CD4-positive, alpha-beta T cell treated with Interleukin-2 at 100 ng/mL for 4 hours (primary cell): ENCODE measurements around the gene SORBS2.

Experiments used
- DNase-seq: peaks from one replicate; pipeline ENCODE4 v3.0.0-alpha.2; 2020; ENCODE audit warnings: low spot score

Gene SORBS2

DNA sequence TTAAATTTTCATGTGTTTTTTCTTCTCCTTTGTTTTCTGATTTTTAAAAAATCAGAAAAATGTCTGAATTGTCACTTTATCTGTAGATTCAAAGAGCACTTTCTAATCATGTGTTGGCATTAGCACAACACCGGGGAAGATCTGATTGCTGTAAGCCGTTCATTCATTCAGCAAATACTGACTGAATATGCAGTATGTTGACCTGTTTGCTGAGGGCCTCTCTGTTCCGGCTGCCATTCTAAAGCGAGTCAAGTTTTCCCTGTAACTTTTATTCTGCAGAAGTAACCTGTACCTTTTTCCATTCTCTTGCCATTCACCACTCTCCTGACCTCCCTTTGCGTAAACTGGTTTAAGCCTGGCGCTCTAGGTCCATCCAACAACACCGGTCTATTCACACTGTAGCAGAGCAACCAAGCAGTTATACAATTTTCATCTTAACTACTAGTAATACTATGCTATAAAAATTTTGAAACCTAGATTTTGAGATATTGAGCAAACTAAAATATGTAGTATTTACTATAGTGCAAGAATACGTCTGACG is 6.7 kb downstream of the SORBS2 start:
- DNase-seq: no peak

DNA sequence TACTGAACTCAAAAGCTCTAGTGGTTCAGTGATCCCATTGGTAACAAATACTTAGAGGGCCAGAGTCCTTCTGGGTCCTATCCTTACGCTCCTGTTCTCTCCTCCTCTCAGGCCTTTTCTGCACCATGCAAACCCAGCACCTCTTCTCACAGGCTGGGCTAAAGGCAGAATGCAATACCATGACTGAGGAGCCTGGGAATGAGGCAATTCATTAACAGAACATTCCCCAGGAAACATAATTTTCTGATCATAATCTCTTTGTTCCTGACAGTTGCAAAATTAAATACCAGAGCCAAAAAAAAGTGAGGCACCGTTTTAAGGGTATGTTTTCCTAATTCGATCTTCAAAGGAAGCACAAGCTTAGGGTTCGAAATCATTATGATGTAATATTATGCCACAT is 9.0 kb downstream of the SORBS2 start:
- no peak for DNase-seq

DNA sequence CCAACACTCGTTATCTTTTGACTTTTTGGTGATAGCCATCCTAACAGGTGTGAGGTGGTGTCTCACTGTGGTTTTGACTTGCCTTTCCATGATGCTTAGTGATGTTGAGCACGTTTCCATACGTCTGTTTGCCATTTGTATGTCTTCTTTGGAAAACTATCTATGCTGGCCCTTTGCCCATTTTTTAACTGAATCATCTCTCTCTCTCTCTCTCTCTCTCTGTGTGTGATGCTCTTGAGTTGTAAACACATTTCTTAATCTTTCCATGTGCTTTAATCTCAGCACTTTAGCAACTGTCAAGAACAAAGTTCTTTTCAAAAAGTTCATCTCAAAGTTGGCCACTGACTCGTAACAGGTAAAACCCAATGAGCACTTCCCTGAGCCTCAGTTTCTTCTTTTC is 10.5 kb downstream of the SORBS2 start:
- DNase-seq: no peak

DNA sequence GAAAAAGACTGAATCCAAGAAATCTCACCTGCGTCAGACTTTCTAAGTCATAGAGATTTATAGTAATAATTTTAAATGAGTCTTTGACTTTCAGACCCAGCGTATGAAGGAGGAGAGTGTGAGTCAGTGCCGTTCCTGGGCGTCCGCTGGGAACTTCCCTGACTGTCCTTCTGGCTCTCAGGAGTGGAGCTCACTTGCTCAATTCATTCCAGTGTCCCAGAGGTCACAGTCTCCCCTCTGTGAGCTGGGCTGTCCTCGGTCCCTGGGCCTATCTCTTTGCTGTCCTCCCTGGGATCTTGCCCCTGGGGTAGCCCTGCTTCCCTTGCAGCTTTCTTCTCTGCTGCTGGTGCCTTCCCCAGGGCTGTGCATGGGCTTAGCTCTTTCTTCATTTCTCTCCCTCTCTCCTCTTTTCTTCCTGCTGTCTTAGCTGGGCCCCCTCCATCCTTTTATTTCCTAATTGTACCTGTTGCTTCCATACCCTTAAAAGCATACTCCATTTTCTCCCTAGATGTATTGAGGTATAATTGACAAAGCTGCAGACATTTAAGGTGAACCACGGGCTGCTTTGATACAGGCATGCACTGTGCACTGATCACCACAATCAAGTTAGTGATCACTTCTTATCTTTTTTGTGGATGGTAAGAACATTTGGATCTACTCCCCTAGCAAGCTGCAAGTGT is 11.6 kb downstream of the SORBS2 start:
- DNase-seq: no peak

DNA sequence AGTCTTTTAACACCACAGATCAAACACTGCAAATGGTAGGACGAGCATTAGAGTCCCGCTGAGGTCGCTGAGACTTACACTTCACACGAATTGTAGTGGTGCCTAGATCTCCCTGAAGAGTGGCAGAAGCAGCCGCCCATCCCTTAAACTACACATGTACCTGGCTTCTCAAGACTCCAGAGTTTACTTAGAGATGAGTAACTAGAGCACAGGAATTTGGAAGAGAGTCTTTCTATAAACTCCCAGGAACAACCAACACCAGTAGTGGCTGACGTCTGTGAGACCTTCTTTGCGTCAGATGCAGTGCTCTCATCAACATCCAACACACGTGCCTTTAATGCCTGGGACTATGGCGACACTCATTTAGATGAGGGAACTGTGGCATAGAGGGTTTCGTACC is 12.6 kb downstream of the SORBS2 start:
- no peak for DNase-seq

DNA sequence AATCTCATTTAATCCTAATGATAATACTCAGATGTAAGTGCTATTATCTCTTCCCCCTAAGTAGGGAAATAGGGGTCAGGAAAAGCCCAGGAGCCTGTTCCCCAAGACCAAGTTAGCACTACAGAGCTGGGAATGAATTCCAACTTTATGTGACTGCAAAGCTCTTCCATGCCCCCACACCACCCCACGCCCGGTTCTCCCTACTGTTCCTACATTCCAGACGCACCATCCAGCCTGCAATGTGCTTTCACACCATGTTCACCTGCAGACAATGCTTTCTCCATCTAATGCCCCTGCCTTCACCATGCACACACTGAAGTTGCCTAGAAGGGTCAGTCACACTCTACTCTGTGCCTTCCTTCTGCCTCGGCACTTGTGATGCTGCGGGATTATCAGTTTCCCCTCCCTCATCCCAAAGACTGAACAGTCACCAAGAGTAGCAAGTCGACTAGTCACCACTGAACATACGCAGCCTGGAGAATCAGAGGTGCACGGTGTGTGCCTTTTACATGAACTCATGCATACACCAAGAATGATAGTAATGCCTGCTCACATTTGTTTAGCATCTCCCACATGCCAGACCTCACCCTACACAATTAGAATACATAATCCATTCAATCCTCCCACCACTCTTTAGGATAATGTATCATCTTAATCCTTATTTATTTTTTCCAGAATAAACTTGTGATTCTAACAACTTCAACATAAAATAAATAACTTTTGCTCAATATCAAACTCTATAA is 14.2 kb downstream of the SORBS2 start:
- no peak for DNase-seq

DNA sequence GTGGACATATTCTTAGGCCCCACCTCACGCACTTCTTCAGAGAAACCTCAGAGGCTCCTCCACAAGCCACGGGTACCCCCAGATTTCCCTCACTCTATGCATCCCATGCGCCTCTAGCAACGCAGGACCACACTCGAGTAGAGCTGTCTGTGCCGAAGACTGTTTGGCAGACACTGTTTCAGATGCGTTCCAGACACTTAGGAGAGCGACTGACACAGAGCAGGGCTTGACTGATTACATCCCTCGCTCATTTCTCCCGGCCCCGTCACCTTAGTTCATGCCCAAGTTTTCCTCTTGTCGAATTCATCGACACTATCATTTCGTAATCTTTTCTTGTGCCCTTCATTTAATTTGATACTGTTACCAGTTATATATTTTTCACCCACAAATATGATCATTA is 15.0 kb downstream of the SORBS2 start:
- no peak for DNase-seq

DNA sequence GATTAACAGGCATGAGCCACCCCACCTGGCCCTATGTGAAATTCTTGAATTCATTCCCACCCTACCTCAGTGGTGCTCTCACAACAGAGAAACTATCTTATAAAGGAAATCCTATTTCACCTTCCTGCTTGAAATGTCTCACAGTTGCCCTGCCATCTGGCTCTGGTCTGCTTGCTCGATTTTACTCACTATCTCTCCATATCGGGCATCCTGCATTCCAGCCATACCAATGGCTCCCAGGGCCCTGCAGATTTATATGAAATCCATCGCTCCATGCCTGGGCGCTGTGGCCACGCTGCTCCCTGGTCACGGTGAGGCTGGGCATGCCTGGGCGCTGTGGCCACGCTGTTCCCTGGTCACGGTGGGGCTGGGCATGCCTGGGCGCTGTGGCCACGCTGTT is 15.8 kb downstream of the SORBS2 start:
- DNase-seq: no peak

DNA sequence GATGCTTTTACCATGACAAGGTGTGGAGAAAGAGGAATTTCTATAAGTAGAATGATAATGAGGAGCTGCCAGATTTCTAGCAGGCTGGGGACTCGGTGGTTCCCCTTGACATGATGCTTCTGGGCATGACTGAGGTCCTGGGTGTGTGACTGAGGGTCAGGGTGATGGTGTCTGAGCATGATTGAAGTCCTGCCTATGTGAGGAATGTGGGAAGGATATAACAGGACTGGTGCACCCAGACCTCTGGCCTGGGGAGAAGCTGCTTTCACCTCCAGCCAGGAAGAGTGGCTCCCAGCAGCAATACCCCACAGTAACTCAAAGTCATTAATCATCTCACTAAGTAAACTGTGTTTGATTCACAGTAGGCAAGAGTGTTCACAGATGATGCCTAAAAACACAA is 17.4 kb downstream of the SORBS2 start:
- DNase-seq: no peak

DNA sequence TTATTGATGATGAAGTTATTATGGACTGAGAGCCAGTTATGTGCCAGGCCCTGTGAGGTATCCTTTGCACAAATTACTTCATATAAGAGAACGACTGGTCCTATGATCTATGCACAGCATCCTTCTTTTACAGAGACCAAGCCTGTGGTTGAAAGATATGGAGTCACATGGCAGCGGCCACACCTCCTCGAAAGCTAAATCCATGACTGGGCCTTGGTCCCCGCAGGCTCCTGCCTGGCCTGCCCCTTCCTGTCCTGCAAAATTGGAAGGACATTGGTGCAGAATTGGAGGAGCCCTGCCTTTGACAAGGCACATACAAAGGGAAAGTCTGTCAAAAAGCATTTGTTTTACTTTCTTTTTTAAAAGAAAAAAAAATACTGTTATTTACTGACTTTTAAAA is 18.3 kb downstream of the SORBS2 start:
- no peak for DNase-seq

DNA sequence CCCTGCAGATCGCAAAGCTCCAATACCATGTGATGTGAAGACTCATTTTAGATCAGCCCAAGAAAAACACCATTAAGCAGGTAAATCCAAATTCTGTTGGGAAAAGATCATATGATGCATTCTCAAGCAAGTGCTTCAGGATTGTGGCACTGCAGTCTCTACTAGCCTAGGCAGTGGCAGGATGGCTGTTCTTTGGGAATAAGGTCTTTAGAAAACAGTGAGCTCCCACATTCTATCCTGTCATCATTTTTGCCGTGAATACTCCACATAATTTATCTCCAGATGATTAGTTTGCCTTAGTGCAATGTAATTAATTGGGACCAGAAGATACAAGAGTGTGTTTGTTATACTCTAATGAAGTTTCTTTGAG is 18.9 kb downstream of the SORBS2 start:
- DNase-seq: no peak

DNA sequence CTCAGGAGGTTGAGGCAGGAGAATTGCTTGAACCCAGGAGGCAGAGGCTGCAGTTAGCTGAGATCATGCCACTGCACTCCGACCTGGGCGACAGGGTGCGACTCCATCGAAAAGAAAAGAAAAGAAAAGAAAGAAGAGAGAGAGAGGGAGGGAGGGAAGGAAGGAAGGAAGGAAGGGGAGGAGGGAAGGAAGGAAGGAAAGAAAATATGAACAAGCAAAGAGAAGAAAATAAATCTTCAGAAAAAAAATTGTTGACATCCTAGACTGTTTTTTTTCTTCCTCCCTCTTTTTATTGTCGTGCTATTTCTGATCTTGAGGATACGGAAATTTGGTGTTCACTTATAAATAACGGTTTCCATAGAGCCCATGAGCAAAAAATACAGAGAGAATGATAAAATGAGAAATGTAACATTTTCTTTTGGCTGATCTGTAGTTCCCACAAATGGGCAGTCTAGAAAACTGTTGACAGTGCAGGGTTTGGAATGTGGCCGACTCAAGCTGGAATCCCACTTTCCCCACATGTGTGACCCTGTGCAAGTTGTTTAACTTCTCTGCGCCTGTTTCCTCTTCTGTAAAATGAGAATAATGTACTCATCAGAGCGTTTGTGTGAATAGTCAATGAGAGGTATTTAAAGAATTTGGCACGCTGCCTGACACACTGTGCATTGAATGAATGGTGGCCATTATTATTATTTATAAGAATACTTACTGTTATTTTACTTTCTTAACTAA is 19.4 kb downstream of the SORBS2 start:
- DNase-seq: no peak

DNA sequence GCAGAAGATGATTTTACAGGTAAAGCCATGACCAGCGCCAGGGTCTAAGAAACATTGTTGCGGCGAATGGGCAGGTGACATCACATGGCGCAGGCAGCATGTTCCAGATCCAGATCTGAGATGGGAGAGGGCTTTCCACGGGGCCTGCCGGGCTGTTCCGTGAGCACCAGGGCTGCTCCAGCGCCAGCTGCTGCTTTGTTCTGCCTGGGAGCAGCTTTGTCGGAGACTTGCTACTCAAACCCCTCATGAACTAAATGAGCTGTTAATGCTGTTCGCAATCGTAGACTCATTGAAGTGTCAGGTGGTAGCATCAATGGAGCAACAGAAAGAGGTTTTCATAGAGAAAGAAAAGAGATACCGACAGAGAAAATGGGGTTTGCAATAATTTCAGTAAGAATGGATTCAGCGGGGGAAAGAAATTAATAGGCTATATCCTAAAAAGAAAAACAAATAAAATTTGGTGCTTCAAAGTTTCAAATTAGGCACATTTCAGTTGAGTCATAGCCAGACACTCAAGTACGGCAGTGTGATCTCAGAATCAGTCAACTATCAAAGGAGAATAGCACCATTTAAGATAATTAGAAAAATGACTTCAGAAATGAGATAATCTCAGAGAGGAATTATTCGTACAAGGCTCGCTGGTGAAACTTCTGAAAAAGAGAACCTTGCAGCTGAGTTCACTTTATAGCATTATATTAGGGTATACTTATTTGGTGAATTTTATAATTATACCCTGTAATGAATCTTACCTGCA is 23.9 kb downstream of the SORBS2 start:
- no peak for DNase-seq

DNA sequence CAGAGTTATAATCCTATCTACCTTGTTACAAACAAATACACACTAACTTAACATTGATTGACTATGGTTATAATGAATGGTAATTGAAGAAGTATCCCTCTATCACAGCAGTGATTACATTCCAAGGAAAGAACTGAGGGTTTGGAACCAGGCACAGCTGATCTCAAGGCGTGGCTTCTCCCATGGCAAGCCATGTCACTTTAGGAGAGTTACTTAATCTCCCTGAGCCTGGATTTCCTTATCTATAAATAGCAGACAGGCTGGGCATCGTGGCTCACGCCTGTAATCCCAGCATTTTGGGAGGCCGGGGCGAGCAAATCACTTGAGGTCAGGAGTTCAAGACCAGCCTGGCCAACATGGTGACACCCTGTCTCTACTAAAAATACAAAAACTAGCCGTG is 25.6 kb downstream of the SORBS2 start:
- DNase-seq: no peak

DNA sequence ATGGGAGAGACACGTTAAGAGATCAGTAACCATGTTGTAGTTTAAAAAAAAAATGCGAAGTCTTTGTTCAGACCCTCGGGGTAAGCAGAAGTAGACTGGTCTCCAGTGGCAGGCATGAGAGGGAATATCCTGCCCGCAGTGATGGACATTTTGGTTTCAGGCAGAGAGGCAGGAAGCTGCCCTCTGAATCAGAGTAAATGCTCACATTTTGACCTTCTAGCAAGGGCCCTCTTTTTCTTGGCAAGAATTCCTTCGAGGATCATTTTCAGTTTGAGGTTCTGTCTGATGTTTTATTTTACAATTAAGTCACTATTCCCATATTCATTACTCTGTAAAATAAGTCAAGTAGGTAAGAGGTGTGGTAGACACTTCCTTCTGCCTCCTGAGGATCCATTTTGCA is 28.4 kb downstream of the SORBS2 start:
- DNase-seq: no peak

DNA sequence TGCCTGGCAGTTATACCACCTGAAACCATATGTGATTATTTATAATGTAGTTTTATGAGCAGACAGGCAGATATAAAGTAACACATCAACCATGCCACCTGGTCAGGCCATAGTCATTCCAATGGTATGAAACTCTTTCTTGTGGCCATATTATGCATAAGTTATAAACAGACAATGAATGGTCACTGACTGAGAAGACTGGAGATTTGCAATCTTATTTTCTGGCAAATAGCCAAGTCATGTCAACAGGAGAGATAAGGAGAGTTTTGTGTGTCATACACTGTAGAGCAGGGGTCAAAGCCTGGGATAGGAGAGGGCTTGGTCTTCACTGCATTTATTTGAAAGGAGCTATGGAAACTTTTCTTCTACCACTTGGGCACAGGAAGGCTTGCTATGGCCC is 29.5 kb downstream of the SORBS2 start:
- DNase-seq: no peak

DNA sequence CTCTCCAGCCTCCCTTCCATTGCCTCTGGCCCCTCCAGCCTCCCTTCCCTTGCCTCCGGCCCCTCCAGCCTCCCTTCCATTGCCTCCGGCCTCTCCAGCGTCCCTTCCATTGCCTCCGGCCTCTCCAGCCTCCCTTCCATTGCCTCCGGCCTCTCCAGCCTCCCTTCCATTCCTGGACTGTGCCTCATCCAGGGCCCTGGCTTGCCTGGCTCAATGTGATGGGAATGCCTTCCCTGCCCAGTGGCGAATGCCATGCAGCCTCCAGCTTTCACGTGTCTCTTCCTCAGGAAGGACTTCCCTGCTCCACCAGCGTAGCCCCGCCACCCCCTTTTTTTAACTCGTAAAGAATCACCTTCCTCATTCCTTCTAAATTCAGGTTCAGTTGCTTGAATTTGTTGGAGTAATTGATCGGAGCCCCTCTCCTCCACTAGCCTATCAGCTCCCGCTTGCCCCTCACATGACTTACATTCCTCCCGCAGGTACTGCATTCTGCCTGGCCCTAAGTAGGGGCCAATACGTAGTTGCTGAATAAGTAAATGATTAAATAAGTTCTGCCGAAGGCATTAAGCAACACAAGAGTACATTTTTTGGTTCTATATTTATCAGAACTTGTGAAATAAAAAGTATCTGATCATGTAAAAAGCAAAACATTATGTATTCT is 30.3 kb downstream of the SORBS2 start:
- DNase-seq: no peak

DNA sequence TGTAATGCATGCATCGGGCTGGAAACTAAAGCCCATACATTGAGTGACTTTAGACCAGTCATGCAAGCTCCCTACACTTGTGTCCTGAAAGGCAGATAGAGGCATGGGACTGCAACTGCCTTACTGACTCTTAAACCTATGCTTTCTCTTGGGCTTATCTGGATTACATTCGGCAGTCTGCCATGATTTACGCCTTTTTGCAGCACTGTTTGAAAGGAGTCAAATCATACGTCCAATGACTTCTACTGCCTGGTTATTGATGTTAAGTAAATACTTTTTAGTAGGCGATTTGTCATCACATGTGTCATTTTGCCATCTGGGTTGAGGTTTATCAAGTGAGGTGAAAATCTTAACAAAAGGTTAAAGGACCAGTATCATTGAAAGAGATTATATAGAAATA is 31.5 kb downstream of the SORBS2 start:
- DNase-seq: no peak

DNA sequence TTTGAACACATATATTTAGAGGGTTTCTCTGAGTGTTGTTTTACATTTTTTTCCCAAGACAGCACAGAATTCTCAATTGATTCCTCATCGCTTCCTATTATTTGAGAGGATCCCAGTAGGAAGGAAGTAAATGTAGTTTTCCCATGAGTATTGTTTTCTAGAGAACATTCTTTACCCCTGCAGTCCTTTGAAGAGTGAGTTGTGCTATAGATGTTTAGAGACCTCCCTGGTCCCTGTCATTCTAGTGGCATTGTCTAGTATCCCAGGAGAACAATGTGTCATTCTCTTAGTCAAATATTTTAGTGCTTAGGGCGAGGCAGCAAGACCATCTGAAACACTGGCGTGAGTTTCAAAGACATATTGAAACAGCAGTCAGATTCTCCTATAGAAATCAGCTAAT is 32.5 kb downstream of the SORBS2 start:
- DNase-seq: no peak

DNA sequence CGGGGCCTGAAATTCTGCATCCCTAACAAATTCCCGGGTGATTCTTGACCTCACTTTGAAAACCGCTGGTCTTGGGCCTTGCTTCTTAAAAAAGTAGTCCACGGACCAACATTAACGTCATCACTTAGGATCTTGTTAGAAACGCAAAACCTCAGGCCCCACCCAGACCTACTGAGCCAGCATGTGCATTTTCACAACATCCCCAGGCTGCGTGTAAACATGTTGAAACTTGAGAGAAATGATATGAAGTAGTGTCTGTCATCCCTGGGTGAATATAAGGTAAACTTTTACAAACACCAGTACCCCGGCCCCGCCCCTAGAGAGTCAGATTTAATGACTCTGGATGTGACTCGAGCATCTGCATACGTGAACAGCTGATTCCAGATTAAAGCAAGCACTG is 33.7 kb downstream of the SORBS2 start:
- no peak for DNase-seq

DNA sequence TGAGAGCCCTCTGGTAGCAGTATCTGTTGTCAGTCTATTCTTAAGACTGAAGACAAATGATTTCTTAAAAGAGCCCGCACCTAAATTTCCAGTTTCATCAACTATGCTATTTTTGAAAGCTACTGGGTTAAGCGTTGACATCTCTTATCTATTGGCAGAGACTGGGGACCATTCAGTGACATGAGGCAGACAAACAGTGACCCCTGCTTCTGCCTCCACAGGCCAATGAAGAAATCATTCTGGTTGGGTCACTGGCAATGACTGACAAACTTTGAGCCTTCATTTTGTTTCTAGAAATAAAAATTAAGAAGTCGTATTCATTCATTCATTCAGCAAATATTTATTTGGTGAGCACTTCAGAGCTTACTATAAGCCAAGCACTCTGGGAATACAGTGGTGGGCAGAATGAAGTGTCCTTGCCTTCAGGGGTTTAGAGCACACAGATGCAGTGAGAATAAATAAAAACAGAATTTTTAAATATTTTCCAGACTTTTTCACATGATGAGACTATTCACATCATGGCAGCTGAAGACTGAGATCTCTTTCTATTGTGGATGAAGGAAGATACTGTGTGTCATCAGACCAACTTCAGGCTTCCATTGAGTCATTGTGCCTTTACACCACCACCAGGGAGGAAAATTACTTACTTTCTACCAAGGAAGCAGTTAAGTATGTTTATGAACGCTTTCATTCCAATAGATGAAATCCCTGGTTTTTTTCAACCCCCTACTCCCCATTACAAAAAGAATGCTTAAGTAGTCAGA is 36.0 kb downstream of the SORBS2 start:
- DNase-seq: no peak
